ENCODE measurements around the gene TMEM253. TPM values are rescaled to one million over a fixed set of nuclear protein-coding genes. Genes with fewer than 3 reads are reported as not detected.

Gene TMEM253
- total RNA-seq, 1 donor from 2014 or later, result 1.1 TPM

DNA sequence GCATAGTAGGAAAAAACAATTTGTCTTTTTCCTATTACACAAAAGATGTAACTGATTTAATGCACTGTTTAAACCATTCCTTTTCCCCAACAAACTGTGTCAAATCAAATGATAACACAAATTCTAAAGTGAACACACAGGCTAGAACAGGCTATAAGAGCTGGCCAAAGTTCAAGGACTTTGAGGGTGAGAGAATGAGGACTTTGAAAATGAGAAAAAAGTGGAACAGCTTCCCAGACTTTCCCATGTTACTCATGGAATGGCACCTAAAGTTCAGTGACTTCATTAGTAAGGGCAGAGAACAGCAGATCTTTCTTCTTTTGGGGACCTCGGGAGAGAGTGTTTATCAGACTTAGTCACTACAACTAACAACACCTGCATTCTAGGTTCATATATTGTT lies 22.6 kb downstream of the TMEM253 start:
- Mint-ChIP-seq H3K9me3 (ENCODE audit: low read depth) (peaks cover 19% of the 10 kb centered on the region), H3K36me3 (ENCODE audit: insufficient read depth) (peaks cover 1% of the 10 kb centered on the region), H3K27me3 (no peaks in the 10 kb centered on the region), H3K27ac (no peak overlapping the region), H3K4me1 (ENCODE audit: low read depth) (peaks cover 3% of the 10 kb centered on the region), H3K4me3 (ENCODE audit: low read depth) (no peak overlapping the region)
- no peak for DNase-seq (ENCODE audit: low spot score, unreplicated experiment)
- TF ChIP-seq, protein P1, sequence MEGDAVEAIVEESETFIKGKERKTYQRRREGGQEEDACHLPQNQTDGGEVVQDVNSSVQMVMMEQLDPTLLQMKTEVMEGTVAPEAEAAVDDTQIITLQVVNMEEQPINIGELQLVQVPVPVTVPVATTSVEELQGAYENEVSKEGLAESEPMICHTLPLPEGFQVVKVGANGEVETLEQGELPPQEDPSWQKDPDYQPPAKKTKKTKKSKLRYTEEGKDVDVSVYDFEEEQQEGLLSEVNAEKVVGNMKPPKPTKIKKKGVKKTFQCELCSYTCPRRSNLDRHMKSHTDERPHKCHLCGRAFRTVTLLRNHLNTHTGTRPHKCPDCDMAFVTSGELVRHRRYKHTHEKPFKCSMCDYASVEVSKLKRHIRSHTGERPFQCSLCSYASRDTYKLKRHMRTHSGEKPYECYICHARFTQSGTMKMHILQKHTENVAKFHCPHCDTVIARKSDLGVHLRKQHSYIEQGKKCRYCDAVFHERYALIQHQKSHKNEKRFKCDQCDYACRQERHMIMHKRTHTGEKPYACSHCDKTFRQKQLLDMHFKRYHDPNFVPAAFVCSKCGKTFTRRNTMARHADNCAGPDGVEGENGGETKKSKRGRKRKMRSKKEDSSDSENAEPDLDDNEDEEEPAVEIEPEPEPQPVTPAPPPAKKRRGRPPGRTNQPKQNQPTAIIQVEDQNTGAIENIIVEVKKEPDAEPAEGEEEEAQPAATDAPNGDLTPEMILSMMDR (IDR thresholded peaks at IDR 0.05; ENCODE audit: unreplicated experiment), result no peak

DNA sequence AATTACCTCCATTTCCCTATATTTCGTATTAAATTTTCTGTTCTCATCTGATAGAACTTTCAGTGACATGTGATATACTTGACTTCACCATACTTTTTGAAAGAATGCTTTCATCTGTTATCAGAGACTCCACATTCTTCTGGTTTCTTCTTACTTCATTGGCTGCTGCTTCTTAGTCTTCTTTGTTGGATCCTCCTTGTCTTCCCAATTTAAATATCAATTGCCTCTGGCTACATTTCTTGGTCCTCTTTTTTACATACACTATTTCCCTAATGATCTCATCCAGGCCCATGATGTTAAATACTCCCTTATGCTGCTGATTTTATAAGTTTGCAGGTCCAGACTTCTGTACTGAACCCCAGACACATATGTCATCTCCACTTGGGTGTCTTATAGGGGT lies 33.0 kb downstream of the TMEM253 start:
- H3K4me1 Mint-ChIP-seq (ENCODE audit: low read depth), result peaks cover 5% of the 10 kb centered on the region
- H3K9me3 Mint-ChIP-seq (ENCODE audit: low read depth), result peaks cover 9% of the 10 kb centered on the region
- no peak overlapping the region for H3K4me3 Mint-ChIP-seq (ENCODE audit: low read depth)
- no peaks in the 10 kb centered on the region for H3K27me3 Mint-ChIP-seq
- no peak for DNase-seq (ENCODE audit: low spot score, unreplicated experiment)
- no peaks in the 10 kb centered on the region for H3K36me3 Mint-ChIP-seq (ENCODE audit: insufficient read depth)
- TF ChIP-seq, protein P1 (IDR thresholded peaks at IDR 0.05; ENCODE audit: unreplicated experiment), result no peak
- H3K27ac Mint-ChIP-seq, result no peak overlapping the region

DNA sequence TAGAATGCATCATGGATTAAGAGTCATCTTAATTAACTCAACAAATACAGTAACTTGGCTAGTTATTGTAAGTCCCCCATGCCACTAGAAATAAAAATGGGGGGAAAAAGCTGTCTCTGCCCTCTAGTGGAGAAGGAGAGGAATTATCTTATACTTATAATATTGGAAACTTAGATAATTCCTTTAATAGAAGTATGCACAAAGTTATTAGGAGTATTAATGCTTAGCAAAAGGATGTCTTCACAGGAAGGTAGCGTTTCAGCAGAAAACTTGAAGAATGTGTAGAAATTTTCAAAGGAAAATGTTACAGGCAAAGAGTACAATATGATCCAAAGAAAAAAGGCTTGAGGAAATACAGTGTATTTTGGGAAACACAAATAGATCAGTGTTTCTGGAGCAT lies 35.2 kb downstream of the TMEM253 start:
- no peak overlapping the region for H3K27ac Mint-ChIP-seq
- H3K36me3 Mint-ChIP-seq (ENCODE audit: insufficient read depth), result no peaks in the 10 kb centered on the region
- peaks cover 6% of the 10 kb centered on the region for H3K9me3 Mint-ChIP-seq (ENCODE audit: low read depth)
- no peak overlapping the region for H3K4me3 Mint-ChIP-seq (ENCODE audit: low read depth)
- H3K4me1 Mint-ChIP-seq (ENCODE audit: low read depth), result peaks cover 5% of the 10 kb centered on the region
- H3K27me3 Mint-ChIP-seq, result no peaks in the 10 kb centered on the region
- DNase-seq (ENCODE audit: low spot score, unreplicated experiment), result no peak
- TF ChIP-seq, protein P1 (IDR thresholded peaks at IDR 0.05; ENCODE audit: unreplicated experiment), result peak; percentile 67

DNA sequence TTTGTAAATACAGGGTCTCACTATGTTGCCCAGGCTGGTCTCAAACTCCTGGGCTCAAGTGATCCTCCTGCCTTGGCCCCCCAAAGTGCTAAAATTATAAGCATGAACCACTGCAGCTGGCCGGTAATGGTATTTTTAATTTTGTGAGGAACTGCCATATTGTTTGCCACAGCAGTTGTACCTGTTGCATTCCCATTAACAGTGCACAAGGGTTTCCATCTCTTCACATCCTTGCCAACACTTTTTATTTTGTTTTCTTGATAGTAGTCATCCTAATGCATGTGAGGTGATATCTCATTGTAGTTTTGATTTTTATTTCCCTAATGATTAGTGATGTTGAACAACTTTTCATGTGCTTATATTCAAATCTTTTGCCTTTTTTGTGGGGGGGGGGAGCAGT lies 41.5 kb downstream of the TMEM253 start:
- DNase-seq (ENCODE audit: low spot score, unreplicated experiment), result no peak
- no peaks in the 10 kb centered on the region for H3K27me3 Mint-ChIP-seq
- H3K36me3 Mint-ChIP-seq (ENCODE audit: insufficient read depth), result no peaks in the 10 kb centered on the region
- no peak overlapping the region for H3K27ac Mint-ChIP-seq
- peaks cover 15% of the 10 kb centered on the region for H3K9me3 Mint-ChIP-seq (ENCODE audit: low read depth)
- TF ChIP-seq, protein P1 (IDR thresholded peaks at IDR 0.05; ENCODE audit: unreplicated experiment), result no peak
- no peaks in the 10 kb centered on the region for H3K4me1 Mint-ChIP-seq (ENCODE audit: low read depth)
- H3K4me3 Mint-ChIP-seq (ENCODE audit: low read depth), result no peak overlapping the region

DNA sequence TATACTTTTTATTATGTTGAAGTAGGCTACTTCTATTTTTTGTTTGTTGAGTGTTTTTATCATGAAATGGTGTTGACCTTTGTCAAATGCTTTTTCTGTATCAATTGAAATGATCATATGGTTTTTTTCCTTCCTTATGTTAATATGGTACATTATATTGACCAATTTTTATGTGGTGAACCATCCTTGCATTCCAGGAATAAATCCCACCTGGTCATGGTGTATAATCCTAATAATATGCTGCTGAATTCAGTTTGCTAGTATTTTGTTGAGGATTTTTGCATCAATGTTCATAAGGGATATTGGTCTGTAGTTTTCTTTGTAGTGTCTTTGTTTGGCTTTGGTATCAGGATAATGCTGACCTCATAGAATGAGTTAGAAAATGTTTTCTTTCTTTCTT lies 44.6 kb downstream of the TMEM253 start:
- no peaks in the 10 kb centered on the region for H3K4me1 Mint-ChIP-seq (ENCODE audit: low read depth)
- TF ChIP-seq, protein P1 (IDR thresholded peaks at IDR 0.05; ENCODE audit: unreplicated experiment), result no peak
- no peaks in the 10 kb centered on the region for H3K27me3 Mint-ChIP-seq
- peaks cover 15% of the 10 kb centered on the region for H3K9me3 Mint-ChIP-seq (ENCODE audit: low read depth)
- DNase-seq (ENCODE audit: low spot score, unreplicated experiment), result no peak
- H3K27ac Mint-ChIP-seq, result no peak overlapping the region
- no peak overlapping the region for H3K4me3 Mint-ChIP-seq (ENCODE audit: low read depth)
- no peaks in the 10 kb centered on the region for H3K36me3 Mint-ChIP-seq (ENCODE audit: insufficient read depth)
